ENCODE measurements around the gene DCST1. TPM values are rescaled to one million over a fixed set of nuclear protein-coding genes. Genes with fewer than 3 reads are reported as not detected.

Gene DCST1
- total RNA-seq, 1 experiment from 2014 or later: not detected

GRCh38 chr1:155030899-155031298 lies 2.7 kb upstream of the DCST1 start:
- no peak for TF ChIP-seq EZH2 (IDR thresholded peaks at IDR 0.05; ENCODE audit: borderline replicate concordance, low read depth, low read length, poor library complexity, severe bottlenecking)
- no peak for TF ChIP-seq CTCF (conservative IDR thresholded peaks at IDR 0.05; ENCODE audit: low read depth, low read length)
- Histone ChIP-seq H3K9me3 (ENCODE audit: low read depth, low read length, poor library complexity, severe bottlenecking) (no peaks in the 10 kb centered on the region), H3K27me3 (replicated peaks; ENCODE audit: insufficient read depth, low read depth, low read length, poor library complexity) (no peaks in the 10 kb centered on the region), H3K4me3 (ENCODE audit: low read depth, low read length, poor library complexity, severe bottlenecking) (no peak overlapping the region), H3K4me1 (ENCODE audit: insufficient read depth, low read length, poor library complexity, severe bottlenecking) (no peaks in the 10 kb centered on the region), H3K27ac (ENCODE audit: low read depth, low read length, poor library complexity, severe bottlenecking) (no peak overlapping the region), H3K36me3 (ENCODE audit: insufficient read depth, low read length, poor library complexity, severe bottlenecking) (no peaks in the 10 kb centered on the region)
- CTCF ChIA-PET: no interaction called here
- POLR2A ChIA-PET (ENCODE audit: low non-redundant PET): no interaction called here
- no peak for DNase-seq (ENCODE audit: low spot score)
- no TSS peak for BruUV-seq (replicated peaks)
- intact Hi-C loops (cut with micrococcal nuclease; ENCODE audit: unreplicated experiment): no loop called here

DNA sequence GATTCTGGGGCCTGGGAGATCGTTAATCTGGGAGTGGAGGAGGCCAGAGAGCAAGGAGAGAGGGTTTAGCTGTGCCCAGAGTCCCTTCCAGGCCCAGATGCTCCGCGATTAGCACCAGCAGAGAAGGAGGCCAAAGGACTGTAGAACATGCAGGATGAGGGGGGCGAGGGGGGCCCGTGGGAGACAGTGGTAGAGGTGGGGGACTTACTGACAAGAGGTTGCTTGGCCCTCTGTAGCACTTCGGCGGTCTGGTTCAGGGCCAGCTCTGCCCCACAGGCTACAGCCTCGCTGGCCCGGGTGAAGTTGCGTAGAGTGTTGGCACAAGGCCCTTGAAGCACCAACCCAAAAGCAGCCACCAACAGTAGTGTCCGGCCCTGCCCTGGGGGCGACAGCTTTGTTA lies 738 bp upstream of the DCST1 start:
- ChIA-PET POLR2A (ENCODE audit: low non-redundant PET) (no interaction called here), CTCF (no interaction called here)
- DNase-seq (ENCODE audit: low spot score): no peak
- intact Hi-C loops (cut with micrococcal nuclease; ENCODE audit: unreplicated experiment): no loop called here
- Histone ChIP-seq H3K27me3 (replicated peaks; ENCODE audit: insufficient read depth, low read depth, low read length, poor library complexity) (no peaks in the 10 kb centered on the region), H3K9me3 (ENCODE audit: low read depth, low read length, poor library complexity, severe bottlenecking) (no peaks in the 10 kb centered on the region), H3K36me3 (ENCODE audit: insufficient read depth, low read length, poor library complexity, severe bottlenecking) (no peaks in the 10 kb centered on the region), H3K4me1 (ENCODE audit: insufficient read depth, low read length, poor library complexity, severe bottlenecking) (no peaks in the 10 kb centered on the region), H3K4me3 (ENCODE audit: low read depth, low read length, poor library complexity, severe bottlenecking) (no peak overlapping the region), H3K27ac (ENCODE audit: low read depth, low read length, poor library complexity, severe bottlenecking) (no peak overlapping the region)
- BruUV-seq (replicated peaks): no TSS peak
- TF ChIP-seq CTCF (conservative IDR thresholded peaks at IDR 0.05; ENCODE audit: low read depth, low read length) (no peak), EZH2 (IDR thresholded peaks at IDR 0.05; ENCODE audit: borderline replicate concordance, low read depth, low read length, poor library complexity, severe bottlenecking) (no peak)

DNA sequence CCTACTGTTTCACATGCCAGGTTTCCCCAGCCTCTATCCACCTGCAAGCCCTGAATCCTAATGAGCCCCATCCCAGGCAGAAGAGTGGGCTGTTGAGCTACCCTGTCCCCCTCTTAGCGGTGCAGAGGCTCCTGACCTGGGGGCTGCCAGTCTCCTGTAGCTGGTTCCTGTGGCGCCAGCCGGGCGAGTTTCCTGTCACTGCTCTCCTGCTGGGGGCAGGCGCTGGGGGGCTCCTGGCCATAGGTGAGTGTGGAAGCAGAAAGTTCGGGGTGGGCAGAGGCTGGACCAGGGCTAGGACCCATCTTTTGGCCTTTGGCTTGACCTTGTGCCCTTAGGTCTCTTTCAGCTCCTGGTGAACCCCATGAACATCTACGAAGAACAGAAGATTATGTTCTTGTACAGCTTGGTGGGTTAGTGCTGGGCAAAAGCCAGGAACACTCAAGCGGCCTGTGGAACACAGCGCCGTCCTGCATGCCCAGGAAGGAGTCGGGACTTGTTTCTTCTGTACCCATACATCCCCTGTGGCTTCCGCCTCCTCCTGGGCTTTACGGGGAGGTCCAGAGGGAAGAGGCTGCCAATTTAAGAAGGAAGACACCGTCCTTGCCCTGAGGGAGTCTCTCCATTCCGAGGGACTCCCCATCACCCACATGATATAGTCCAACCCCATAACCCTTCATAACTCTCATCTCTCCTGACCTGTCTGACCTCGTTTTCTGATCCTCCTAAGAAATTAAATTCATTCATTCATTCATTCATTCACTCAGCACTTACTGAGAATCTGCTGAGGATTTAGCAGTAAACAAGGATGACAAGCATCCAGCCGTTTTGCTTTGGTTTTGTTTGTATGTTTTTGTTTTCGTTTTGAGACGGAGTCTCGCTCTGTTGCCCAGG lies 939 bp downstream of the DCST1 start:
- Histone ChIP-seq H3K4me3 (ENCODE audit: low read depth, low read length, poor library complexity, severe bottlenecking) (no peak overlapping the region), H3K27ac (ENCODE audit: low read depth, low read length, poor library complexity, severe bottlenecking) (no peak overlapping the region), H3K9me3 (ENCODE audit: low read depth, low read length, poor library complexity, severe bottlenecking) (no peaks in the 10 kb centered on the region), H3K4me1 (ENCODE audit: insufficient read depth, low read length, poor library complexity, severe bottlenecking) (no peaks in the 10 kb centered on the region), H3K27me3 (replicated peaks; ENCODE audit: insufficient read depth, low read depth, low read length, poor library complexity) (no peaks in the 10 kb centered on the region), H3K36me3 (ENCODE audit: insufficient read depth, low read length, poor library complexity, severe bottlenecking) (no peaks in the 10 kb centered on the region)
- DNase-seq (ENCODE audit: low spot score): no peak
- ChIA-PET POLR2A (ENCODE audit: low non-redundant PET) (no interaction called here), CTCF (no interaction called here)
- intact Hi-C loops (cut with micrococcal nuclease; ENCODE audit: unreplicated experiment): no loop called here
- no TSS peak for BruUV-seq (replicated peaks)
- TF ChIP-seq EZH2 (IDR thresholded peaks at IDR 0.05; ENCODE audit: borderline replicate concordance, low read depth, low read length, poor library complexity, severe bottlenecking): no peak
- no peak for TF ChIP-seq CTCF (conservative IDR thresholded peaks at IDR 0.05; ENCODE audit: low read depth, low read length)
